Activated T-helper 1 cell treated with Interleukin-2 at 50 U/mL for 16 hours (primary cell): ENCODE data around the gene ANO9.

ENCODE experiments used
- DNase-seq: peaks from one replicate; pipeline ENCODE4 v3.0.0-alpha.2; 2020; ENCODE audit warnings: low read depth

ANO9 gene

DNA sequence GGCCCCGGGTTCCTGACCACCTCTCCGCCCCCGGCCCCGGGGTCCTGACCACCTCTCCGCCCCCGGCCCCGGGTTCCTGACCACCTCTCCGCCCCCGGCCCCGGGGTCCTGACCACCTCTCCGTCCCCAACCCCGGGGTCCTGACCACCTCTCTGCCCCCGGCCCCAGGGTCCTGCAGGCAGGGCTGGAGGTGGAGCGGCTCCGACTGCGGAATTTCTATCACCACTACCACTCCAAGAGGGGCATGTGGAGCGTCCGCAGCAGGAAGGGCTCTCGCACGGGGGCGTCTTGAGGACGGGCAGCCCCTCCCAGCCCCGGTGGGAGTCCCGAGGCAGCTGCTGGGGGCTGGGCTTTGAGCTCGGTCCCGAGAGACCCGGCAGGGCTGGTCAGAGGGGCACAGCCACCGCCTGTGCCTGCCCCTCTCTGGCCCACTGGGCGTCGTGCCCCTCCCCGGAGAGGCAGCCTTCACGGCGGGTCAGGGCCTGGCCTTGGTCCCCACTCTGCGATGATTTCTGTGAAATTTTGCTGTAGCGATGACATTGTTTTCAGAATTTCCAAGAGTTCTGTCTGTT, 60.2 kb downstream of the ANO9 start:
- no peak for DNase-seq

DNA sequence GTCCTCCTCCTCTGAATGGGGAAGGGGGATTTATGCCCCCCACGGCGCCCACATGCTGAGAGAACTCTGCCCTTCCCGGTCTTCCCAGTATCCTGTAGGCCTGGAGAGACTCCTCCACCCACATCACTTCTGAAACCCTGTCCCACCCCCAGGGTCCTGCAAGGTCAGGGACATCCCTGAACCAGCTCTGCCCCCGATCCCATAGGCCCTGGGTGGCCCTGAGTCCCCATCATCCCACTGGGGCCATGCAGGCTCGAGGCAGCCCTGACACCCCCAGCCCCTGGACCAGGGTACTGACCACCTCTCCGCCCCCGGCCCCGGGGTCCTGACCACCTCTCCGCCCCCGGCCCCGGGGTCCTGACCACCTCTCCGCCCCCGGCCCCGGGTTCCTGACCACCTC, 60.8 kb downstream of the ANO9 start:
- no peak for DNase-seq

DNA sequence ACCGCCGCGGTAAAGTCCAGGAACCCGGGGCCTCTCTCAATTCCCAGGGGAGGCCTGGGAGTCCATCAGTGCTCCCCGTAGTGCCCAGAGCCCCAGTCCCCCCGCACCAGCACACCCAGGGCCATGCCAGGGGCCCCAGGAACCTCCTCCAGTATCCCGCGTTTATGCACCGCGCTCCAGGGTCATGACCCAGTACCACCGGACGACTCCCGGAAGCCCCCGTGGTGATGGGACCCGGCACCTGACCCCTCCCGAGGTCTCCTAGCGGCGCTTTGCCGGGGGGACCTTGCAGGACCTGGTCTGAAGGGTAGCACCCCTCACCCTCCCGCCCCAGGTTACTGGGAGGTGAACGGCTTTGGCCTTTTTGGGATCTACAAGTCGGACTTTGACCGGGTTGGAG, 61.3 kb downstream of the ANO9 start:
- no peak for DNase-seq

DNA sequence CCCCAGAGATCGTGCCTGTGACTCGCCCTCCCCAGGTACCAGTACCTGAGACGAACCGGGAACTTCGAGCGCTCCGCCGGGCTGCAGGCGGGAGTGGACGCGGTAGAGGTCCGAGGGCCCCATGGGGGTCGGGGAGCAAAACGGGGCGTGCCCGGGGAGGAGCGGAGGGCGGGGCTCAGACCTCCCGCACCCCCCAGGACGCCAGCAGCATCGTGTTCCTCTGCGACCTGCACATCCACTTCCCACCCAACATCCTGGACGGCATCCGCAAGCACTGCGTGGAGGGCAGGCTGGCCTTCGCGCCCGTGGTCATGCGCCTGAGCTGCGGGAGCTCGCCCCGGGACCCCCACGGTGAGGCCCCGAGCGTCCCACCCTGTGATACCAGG, 61.7 kb downstream of the ANO9 start:
- DNase-seq = no peak

DNA sequence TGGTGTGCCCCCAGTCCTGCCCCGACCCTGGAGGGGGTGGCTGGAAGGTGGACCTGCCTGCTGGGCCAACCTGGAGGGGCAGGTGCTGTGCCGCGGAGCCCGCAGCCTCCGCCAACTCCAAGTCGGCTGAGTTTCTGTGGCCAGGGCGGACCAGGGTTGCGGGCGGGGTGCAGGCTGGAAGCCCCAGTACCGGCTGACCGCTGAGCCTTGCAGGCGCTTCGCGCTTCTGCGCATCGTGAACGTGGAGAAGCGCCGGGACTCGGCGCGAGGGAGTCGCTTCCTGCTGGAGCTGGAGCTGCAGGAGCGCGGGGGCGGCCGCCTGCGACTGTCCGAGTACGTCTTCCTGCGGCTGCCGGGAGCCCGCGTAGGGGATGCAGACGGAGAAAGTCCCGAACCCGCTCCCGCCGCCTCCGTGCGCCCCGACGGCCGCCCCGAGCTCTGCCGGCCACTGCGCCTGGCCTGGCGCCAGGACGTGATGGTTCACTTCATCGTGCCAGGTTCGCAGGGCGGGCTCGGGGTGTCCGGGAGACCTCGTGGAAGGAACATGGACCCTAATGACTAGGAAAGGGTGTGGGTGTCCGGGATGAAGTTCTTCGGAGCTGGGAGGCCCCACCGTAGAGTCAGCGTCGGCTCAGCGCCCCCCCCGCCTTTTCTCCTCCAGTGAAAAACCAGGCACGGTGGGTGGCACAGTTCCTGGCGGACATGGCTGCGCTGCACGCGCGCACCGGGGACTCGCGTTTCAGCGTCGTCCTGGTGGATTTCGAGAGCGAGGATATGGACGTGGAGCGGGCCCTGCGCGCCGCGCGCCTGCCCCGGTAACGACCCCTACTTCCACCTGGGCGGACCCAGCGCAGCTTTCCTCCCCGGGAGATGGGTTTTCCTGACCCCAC, 62.4 kb downstream of the ANO9 start:
- no peak for DNase-seq

DNA sequence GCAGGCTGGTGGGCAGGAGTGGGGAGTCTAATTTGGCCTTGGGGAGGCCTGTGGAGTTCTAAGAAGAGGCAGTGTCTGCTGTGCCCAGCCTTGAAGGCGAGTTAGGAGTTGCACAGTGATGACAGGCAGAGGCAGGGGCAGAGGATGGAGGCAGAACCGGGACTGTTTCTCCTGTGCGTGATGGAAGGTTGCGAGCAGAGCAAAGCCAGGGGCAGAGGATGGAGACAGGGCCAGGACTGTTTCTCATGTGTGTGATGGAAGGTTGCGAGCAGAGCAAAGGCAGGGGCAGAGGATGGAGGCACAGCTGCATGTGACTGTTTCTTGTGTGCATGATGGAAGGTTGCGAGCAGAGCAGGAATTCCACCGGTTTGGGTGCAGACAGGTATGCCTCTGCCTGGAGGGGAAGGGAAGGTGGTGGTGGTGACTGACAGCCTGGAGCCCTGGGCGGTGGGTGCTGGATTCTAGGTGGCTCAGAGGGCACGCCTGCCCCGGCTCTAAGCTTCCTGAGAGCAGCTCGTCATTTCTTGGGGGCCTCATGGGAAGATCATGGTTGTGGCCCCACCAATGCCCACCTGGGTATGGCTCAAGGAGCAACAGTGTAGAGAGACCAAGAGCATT, 63.8 kb downstream of the ANO9 start:
- DNase-seq = no peak

DNA sequence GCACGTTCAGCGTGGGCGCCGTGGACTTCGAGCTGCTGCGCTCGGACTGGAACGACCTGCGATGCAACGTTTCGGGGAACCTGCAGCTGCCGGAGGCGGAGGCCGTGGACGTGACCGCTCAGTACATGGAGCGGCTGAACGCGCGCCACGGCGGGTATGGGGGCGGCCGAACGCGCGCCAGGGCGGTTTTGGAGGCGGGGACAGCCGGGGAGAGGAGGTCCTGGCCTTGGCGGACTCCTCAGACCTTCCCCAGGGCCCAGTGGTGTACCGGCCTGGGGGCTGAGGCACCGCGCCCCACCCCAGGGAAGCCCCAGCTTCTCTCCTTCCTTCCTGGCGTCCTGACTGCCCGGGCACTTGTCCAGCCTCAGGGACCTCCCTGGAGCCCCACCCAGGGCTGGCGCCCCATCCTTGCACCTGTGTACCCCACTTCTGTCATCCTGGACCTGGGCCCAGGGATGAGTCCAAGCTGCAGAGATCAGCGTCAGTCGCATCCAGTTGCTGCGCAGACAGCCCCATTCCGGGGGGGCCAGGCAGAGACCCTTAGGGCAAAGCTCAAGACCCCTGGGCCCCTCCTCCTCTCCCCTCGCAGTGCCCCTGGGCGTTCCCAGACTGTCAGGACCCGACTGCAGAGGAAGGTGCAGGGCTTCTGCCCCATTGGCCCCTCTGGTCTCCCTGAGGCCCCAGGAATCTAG, 64.5 kb downstream of the ANO9 start:
- no peak for DNase-seq

DNA sequence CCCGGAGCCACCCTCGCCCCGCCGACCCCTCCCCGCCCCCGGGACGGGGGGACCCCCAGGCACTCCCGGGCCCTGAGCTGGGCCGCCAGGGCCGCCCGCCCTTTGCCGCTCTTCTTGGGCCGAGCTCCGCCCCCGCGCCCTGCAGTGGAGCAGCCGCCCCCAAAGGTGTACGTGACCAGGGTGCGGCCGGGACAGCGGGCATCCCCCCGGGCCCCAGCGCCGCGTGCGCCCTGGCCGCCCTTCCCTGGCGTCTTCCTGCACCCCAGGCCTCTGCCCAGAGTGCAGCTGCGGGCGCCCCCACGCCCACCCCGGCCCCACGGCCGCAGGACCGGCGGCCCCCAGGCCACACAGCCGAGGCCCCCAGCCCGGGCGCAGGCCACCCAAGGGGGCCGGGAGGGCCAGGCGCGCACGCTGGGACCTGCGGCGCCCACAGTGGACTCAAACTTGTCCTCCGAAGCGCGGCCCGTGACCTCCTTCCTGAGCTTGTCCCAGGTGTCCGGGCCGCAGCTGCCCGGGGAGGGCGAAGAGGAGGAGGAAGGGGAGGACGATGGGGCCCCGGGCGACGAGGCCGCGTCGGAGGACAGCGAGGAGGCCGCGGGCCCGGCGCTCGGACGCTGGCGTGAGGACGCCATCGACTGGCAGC, 65.2 kb downstream of the ANO9 start:
- no peak for DNase-seq

DNA sequence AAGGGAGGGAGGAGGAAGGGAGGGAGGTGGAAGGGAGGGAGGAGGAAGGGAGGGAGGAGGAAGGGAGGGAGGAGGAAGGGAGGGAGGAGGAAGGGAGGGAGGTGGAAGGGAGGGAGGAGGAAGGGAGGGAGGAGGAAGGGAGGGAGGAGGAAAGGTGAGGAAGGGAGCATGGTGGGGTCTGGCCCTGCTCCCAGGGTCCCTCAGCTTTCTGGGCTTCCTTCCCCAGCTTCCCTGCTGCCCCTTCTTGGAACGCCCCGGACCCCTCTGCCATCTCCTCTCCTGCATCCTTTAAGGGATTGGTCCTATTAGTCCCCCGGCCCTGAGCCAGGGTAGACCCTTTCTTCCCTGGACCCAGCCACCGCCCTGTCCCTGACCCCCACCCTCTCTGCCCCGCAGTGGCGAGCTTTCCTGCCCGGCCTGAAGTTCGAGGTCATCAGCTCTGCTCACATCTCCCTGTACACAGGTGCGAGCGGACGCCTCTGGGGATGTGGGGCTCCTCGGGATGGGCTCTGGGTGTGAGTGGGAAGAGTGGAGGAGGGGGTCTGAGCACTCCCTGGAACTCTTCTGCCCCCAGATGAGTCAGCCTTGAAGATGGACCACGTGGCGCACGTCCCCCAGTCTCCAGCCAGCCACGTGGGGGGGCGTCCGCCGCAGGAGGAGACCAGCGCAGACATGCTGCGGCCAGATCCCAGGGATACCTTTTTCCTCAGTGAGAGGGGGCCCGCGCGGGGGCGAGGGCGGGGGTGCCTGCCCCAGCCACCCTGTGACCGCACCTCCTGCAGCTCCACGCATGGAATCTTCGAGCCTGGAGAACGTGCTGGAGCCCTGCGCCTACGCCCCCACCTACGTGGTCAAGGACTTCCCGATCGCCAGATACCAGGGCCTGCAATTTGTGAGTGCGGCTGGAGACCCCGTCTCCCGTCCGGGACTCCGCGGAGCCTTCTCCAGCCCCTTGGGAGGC, 66.5 kb downstream of the ANO9 start:
- DNase-seq = no peak

DNA sequence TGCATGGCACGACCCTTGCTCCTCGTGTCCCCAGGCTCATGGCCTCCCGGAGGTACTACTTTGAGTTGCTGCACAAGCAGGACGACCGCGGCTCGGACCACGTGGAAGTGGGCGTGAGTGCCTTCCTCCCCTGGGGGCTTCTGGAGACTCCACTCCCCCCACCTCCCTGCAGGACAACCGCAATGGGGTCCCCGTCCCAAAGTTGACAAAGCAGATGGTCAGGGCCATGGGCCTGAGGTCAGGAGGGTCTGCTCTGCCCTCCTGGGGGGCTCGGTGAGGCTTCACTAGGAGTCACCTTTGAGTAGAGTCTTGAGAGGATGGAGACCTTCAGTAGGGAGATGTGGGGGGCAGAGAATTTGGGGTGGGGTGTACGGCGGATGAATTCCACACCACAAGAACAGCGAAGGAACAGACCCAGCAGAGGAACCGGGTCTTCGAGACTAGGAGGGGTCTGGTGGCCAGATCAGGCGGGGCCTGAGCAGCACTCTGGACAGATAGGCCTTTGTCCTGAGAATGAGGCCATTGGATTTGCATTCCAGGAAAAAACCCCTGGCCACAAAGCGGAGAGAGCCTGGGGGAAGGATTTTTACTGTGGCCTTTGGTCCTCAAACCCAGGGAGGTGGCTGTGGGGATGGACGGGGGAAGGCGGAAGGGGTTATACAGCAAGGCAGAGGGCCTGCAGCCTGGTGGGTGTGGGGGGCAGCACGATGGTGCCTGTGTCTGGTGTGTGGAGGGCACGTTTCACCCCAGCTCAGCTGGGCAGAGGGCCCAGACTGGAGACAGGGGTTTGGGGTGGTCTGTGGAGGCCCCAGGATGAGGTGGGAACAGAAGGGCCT, 67.9 kb downstream of the ANO9 start:
- no peak for DNase-seq

DNA sequence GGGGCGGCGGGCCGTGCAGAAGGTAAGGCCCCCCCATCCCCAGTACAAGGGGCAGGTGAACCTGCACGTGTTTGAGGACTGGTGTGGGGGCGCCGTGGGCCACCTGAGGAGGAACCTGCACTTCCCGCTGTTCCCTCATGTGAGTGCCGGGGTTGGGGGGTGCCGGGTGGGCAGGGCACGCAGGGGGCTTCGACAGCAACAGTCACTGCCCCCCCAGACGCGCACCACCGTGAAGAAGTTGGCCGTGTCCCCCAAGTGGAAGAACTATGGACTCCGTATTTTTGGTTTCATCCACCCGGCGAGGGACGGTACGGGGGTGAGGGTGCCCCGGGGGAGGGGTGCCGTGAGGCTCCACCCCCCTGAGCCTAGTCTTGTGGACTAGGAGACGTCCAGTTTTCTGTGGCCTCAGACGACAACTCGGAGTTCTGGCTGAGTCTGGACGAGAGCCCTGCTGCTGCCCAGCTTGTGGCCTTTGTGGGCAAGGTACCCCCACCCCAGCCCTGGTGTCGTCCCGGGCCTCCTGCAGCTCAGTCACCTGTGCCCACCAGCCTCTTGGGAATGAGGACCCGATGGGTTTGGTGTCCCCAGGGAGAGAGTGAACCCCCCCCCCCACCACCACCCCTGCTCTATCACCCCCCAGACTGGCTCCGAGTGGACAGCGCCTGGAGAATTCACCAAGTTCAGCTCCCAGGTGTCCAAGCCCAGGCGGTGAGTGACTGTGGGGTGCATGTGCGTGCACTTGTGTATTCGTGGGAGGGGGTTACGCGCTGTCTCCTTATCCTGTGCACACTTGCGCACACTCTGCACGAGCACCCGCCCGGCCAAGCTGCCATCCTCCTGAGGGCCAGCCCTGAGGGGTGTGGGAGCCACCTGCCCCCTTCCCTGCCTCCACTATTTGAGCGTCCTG, 68.7 kb downstream of the ANO9 start:
- DNase-seq = no peak

DNA sequence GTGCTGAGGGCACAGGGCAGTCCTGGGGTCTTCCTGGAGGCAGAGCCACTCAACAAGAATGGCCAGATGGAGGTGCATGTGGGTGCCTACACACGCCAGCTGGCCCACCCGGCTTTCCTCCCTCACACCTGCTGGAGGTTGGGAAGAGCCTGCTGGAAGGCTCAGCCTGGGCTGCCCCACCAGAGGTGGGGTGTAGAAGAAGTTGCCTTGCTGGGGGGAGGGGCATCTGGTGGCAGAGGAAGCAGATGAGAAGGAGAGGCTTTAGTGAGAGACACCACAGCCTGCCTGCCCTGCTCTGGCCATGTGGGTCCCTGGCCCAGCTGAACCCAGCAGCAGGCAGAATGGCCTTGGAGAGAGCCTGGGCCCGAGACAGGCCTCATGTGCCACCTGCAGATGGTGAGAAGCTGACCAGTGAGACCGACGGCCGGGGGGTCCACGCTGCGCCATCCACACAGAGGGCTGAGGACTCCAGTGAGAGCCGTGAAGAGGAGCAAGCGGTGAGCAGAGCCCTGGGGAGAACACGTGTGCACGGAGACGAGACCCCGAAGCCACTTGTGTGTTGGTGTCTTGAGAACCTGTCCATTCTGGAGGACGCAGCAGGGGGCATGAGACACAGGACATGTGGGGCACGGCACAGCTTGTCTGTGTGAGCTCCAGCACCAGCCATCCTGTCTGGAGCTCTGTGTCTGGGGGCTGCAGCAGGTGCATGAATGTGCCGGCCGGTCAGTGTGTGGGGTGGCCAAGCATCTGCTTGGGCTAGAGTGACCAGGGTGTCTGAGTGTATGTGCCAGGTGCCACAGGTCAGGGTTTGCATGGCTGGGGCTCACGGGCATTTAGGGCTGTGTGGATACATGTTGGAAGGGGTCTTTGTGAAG, 69.9 kb downstream of the ANO9 start:
- no peak for DNase-seq

DNA sequence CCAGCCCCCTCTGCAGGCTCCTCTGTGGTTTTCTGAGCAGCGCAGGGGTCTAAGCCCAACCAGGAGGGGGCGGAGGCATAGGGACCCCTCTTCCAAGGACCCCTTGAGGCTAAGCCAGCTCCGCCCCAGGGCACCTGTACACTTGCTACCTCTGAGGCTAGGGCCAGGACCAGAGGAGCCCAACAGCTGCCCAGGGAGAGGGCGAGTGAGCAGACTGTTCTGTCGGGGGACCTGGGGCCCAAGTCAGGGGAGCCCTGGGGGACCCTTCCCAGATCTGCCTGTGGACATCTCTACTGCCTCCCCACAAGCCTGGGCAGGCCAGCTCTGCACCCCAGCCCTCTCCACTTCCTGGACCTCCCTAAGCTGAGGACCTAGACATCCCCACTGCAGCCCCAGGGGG, 70.8 kb downstream of the ANO9 start:
- DNase-seq = no peak

DNA sequence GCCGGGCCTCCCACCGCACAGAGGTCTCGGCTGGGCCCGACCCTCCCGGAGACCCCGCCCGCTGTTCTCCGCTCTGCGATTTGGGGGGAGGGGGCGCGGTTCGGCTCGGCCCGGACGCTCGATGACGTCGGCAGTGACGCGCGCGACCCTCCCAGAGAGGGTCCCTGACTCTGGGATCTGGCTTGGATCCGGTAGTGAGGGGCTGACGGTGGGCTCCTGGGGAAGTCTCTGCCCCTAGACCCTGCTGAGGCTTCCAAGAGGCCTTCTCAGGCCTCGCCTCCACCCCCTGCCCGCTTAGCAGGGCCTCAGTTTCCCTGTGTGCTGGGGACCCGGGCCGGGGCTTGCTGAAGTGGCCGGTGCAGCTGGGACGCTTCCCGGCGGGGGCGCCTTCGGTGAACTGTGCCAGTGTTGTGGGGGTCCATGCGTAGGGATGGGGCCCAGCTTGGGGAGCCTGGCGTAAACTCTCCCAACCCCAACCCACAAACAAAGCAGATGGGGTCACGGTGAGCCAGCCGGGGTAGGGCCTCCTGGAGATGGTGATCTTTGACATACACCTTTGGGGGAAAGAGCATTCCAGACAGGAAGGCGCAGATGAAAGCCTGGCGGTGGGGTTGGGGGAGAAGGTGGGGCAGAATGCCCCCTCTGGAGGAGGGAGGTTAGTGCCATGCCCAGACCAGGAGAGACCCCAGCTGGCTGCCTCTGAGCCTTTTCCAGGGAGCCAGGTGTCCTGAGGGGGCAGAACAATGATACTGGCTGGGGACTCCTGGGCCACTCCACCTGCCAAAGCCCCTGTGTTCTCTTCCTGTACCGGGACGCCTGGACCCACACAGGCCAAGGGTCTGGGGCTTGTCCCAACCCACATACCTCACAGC, 71.5 kb downstream of the ANO9 start:
- DNase-seq = no peak

DNA sequence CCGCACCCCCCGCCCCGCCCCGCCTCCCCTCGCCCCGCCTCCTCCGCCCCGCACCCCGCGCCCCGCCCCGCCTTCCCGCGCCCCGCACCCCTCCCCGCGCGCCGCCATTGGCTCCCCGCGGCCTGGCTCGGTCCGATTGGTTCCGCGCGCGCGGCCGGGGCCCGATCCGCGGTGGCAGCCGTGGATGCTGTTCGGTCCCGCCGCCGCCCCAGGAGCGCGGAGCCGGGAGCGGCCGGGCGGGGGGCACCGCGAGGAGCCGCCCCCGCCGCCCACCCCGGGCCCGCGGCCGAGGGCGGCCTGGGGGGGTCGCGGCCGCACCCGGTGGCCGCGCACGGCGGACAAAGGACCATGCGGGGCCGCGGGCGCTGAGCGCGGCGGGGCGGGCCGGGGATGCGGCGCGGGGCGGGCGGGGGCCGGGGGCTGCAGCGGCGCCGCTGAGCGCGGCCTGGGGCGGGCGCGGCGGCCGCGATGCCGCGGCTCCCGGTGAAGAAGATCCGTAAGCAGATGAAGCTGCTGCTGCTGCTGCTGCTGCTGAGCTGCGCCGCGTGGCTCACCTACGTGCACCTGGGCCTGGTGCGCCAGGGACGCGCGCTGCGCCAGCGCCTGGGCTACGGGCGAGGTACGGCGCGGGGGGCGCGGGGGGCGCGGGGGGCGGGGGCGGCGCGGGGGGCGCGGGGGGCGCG, 72.3 kb downstream of the ANO9 start, which contains the start of gene B4GALNT4:
TSS of gene B4GALNT4 (plus strand) at position 164 of the 683 bp plus-strand sequence. CDS start at position 469, 305 bp downstream.
- no peak for DNase-seq
